ENCODE results near the gene LRTM2.

DNA sequence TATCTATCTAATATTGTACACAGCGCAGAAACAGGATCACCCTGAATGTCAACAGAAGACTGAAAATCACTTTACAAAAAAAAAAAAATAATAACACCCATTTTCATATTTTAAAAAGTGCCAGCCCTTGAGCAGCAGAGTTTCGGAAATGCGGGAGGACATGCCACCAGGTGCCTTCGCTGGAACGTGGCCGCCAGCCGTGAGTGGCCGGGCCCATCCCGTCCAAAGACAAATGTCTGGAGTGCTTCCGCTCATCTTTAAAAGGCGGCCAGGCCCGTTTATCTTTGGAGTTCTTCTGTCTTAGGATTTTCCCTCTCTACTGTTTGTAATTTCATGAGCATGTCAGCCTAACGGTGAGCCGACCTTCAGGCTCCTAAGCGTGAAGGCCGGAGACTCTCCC lies 43.5 kb downstream of the LRTM2 start:
- no peak for TF ChIP-seq EZH2 (IDR thresholded peaks at IDR 0.05; ENCODE audit: low read length, missing control alignments)
- TF ChIP-seq, protein P1, sequence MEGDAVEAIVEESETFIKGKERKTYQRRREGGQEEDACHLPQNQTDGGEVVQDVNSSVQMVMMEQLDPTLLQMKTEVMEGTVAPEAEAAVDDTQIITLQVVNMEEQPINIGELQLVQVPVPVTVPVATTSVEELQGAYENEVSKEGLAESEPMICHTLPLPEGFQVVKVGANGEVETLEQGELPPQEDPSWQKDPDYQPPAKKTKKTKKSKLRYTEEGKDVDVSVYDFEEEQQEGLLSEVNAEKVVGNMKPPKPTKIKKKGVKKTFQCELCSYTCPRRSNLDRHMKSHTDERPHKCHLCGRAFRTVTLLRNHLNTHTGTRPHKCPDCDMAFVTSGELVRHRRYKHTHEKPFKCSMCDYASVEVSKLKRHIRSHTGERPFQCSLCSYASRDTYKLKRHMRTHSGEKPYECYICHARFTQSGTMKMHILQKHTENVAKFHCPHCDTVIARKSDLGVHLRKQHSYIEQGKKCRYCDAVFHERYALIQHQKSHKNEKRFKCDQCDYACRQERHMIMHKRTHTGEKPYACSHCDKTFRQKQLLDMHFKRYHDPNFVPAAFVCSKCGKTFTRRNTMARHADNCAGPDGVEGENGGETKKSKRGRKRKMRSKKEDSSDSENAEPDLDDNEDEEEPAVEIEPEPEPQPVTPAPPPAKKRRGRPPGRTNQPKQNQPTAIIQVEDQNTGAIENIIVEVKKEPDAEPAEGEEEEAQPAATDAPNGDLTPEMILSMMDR (conservative IDR thresholded peaks at IDR 0.05 in 1 of 2, IDR thresholded peaks at IDR 0.05 in 1 of 2; ENCODE audit: low read depth in 1 of 2, low read length in 2 of 2): no peak

Measured in fibroblast of lung (primary cell).